CD14-positive monocyte (primary cell): Measurements from ENCODE around the gene SESN3. TPM values are rescaled to one million over a fixed set of nuclear protein-coding genes. Genes with fewer than 3 reads are reported as not detected.
A peak's percentile ranks its signal among the peaks of the same experiment; 100 is the strongest.

ENCODE experiments used
- DNase-seq, 3 donors: peaks; one replicate each; pipeline ENCODE4 v3.0.0-alpha.2; 2011 to 2022
- H2AFZ ChIP-seq: 2 replicates; pipeline ENCODE4 v1.6.0; 2012; ENCODE audit warnings: mild to moderate bottlenecking, low read depth, low read length, inconsistent platforms; ENCODE audit not compliant: insufficient read depth, poor library complexity, severe bottlenecking
- H3K27ac ChIP-seq, 2 donors: 1 replicate in 1 of 2; 2 replicates in 1 of 2; pipeline ENCODE4 v1.5.1; 2012 to 2013; ENCODE audit warnings: low read length in 2 of 2, control low read depth in 1 of 2, inconsistent platforms in 1 of 2, low read depth in 1 of 2, mild to moderate bottlenecking in 1 of 2
- H3K27me3 ChIP-seq, 2 donors: one replicate each; pipeline versions ENCODE4 v1.6.0 to v1.6.1; 2011 to 2013; ENCODE audit warnings: low read length in 2 of 2; ENCODE audit not compliant: control insufficient read depth in 2 of 2, insufficient read depth in 2 of 2
- H3K36me3 ChIP-seq, 2 donors: replicated peaks in 1 of 2; 1 replicate in 1 of 2; 2 replicates in 1 of 2; pipeline versions ENCODE4 v1.5.1 to v1.6.1; 2012 to 2013; ENCODE audit warnings: low read length in 2 of 2, control low read depth in 1 of 2, inconsistent platforms in 1 of 2, mild to moderate bottlenecking in 1 of 2; ENCODE audit not compliant: insufficient read depth in 2 of 2, control insufficient read depth in 1 of 2
- H3K4me1 ChIP-seq, 2 donors: 1 replicate in 1 of 2; 2 replicates in 1 of 2; pipeline versions ENCODE4 v1.5.1 to v1.6.1; 2012 to 2013; ENCODE audit warnings: low read length in 2 of 2, control low read depth in 1 of 2, inconsistent platforms in 1 of 2, mild to moderate bottlenecking in 1 of 2, moderate library complexity in 1 of 2; ENCODE audit not compliant: insufficient read depth in 2 of 2, control insufficient read depth in 1 of 2
- H3K4me2 ChIP-seq: replicated peaks from 2 replicates; pipeline ENCODE3; 2012; ENCODE audit warnings: low read length, moderate library complexity, mild to moderate bottlenecking; ENCODE audit not compliant: poor library complexity, severe bottlenecking; ENCODE audit errors: extremely low read depth
- H3K4me3 ChIP-seq, 3 experiments: fragments of 200-600 bp in 1 of 3; sonication (generic) in 1 of 3; replicated peaks in 1 of 3; 1 replicate in 2 of 3; 2 replicates in 1 of 3; pipeline ENCODE4 v1.5.1; 2011 to 2013; ENCODE audit warnings: low read length in 3 of 3, mild to moderate bottlenecking in 3 of 3, control low read depth in 2 of 3, low read depth in 2 of 3, inconsistent platforms in 1 of 3, moderate library complexity in 1 of 3
- H3K79me2 ChIP-seq: 2 replicates; pipeline ENCODE4 v1.6.0; 2012; ENCODE audit warnings: mild to moderate bottlenecking, control low read depth, inconsistent platforms, low read length, moderate library complexity; ENCODE audit not compliant: insufficient read depth
- H3K9ac ChIP-seq: 2 replicates; pipeline ENCODE4 v1.6.0; 2017; ENCODE audit warnings: low read length, mild to moderate bottlenecking; ENCODE audit not compliant: insufficient read depth, poor library complexity, severe bottlenecking
- H3K9me3 ChIP-seq, 2 donors: replicated peaks in 1 of 2; 1 replicate in 1 of 2; 2 replicates in 1 of 2; pipeline versions ENCODE4 v1.5.1 to v1.6.1; 2012 to 2013; ENCODE audit warnings: low read length in 2 of 2, control low read depth in 1 of 2; ENCODE audit not compliant: control insufficient read depth in 1 of 2, insufficient read depth in 1 of 2
- H4K20me1 ChIP-seq: 2 replicates; pipeline ENCODE4 v1.6.0; 2012; ENCODE audit warnings: mild to moderate bottlenecking, low read length, control low read depth, moderate library complexity; ENCODE audit not compliant: insufficient read depth
- H3K27ac Mint-ChIP-seq, 7 donors: one replicate each; pipeline ENCODE4 v1.8.0; 2020; ENCODE audit warnings: mild to moderate bottlenecking in 7 of 7, mixed read lengths in 7 of 7, moderate library complexity in 6 of 7, inconsistent platforms in 2 of 7
- H3K27me3 Mint-ChIP-seq, 3 donors: one replicate each; pipeline ENCODE4 v1.8.0; 2021 to 2022; ENCODE audit warnings: low read depth in 3 of 3, mild to moderate bottlenecking in 3 of 3, mixed read lengths in 3 of 3, moderate library complexity in 3 of 3, inconsistent platforms in 1 of 3
- H3K36me3 Mint-ChIP-seq, 2 donors: one replicate each; pipeline ENCODE4 v1.8.0; 2020; ENCODE audit warnings: mixed read lengths in 2 of 2, inconsistent platforms in 1 of 2, mild to moderate bottlenecking in 1 of 2
- H3K4me1 Mint-ChIP-seq: one replicate; pipeline ENCODE4 v1.8.0; 2020; ENCODE audit warnings: mild to moderate bottlenecking, mixed read lengths
- H3K4me3 Mint-ChIP-seq, 2 donors: one replicate each; pipeline ENCODE4 v1.8.0; 2020; ENCODE audit warnings: mild to moderate bottlenecking in 2 of 2, mixed read lengths in 2 of 2, moderate library complexity in 1 of 2
- H3K9me3 Mint-ChIP-seq, 7 donors: one replicate each; pipeline ENCODE4 v1.8.0; 2020 to 2022; ENCODE audit warnings: mixed read lengths in 7 of 7, mild to moderate bottlenecking in 6 of 7, moderate library complexity in 6 of 7, inconsistent platforms in 2 of 7
- CTCF ChIP-seq: fragments of 200-600 bp; IDR thresholded peaks from one replicate; pipeline ENCODE4 v1.8.0; 2022; ENCODE audit warnings: antibody characterized with exemption, mild to moderate bottlenecking
- WGBS: methylation state at CpG from one replicate; pipeline ENCODE4 v1.1.5; 2013; ENCODE audit warnings: missing lambda C conversion rate; ENCODE audit not compliant: insufficient coverage; 5-methylcytosine and 5-hydroxymethylcytosine counted together
- intact Hi-C, 2 donors: fragments of 100-400 bp; cut with micrococcal nuclease; formaldehyde crosslinking; loops; one replicate each; pipeline versions ENCODE4 v1.15.0 to v1.15.1; 2023
- polyA plus RNA-seq, 3 donors: library from polyadenylated mRNA; depleted of rRNA in 1 of 3; unstranded in 2 of 3; stranded (reverse) in 1 of 3; fragments of 300-500 nt in 2 of 3; fragments of >200 nt in 1 of 3; fragmentation: Illumina TruSeq in 2 of 3; gene quantifications; 1 replicate in 2 of 3; 2 replicates in 1 of 3; pipeline ENCODE4 v1.2.3, GENCODE V29; 2012 to 2021

Gene SESN3
- polyA plus RNA-seq, 3 donors: 1.1 to 7.4 (median 1.4) TPM

GRCh38 chr11:95264881-95265280, 33.9 kb upstream of the SESN3 start:
- intact Hi-C loops: no loop called here

GRCh38 chr11:95262994-95263765, 32.2 kb upstream of the SESN3 start:
- H3K27ac Mint-ChIP-seq: peak overlapping the region in 2 of 7 donors; percentile 43 to 48
- Histone ChIP-seq H3K27me3 (no peaks in the 10 kb centered on the region), H3K9ac (no peak overlapping the region), H3K36me3 (no peaks in the 10 kb centered on the region), H4K20me1 (no peaks in the 10 kb centered on the region), H2AFZ (no peak overlapping the region), H3K4me3 (no peak overlapping the region), H3K27ac (no peak overlapping the region), H3K4me2 (no peak overlapping the region), H3K9me3 (no peaks in the 10 kb centered on the region), H3K4me1 (peaks cover 23 to 25% of the 10 kb centered on the region in 2 donors), H3K79me2 (no peaks in the 10 kb centered on the region)
- WGBS: no CpG with 5 or more reads among the region's 2 CpGs
- DNase-seq: no peak
- TF ChIP-seq CTCF: no peak
- H3K36me3 Mint-ChIP-seq: no peaks in the 10 kb centered on the region
- H3K27me3 Mint-ChIP-seq: peaks cover 0 to 1% (median 0%) of the 10 kb centered on the region in 3 donors
- intact Hi-C loops: no loop called here
- peaks cover 27% of the 10 kb centered on the region for H3K4me1 Mint-ChIP-seq
- H3K4me3 Mint-ChIP-seq: no peak overlapping the region
- H3K9me3 Mint-ChIP-seq: peaks cover 0 to 3% (median 0%) of the 10 kb centered on the region in 7 donors

More at GRCh38 chr11:95264881-95265280, 33.9 kb upstream of the SESN3 start:
- Histone ChIP-seq H3K27ac (no peak overlapping the region), H3K27me3 (no peaks in the 10 kb centered on the region), H3K9ac (no peak overlapping the region), H3K9me3 (no peaks in the 10 kb centered on the region), H4K20me1 (no peaks in the 10 kb centered on the region), H3K4me3 (no peak overlapping the region), H3K36me3 (no peaks in the 10 kb centered on the region), H3K4me2 (no peak overlapping the region), H3K79me2 (no peaks in the 10 kb centered on the region), H2AFZ (no peak overlapping the region), H3K4me1 (peaks cover 37 to 42% of the 10 kb centered on the region in 2 donors)
- no peaks in the 10 kb centered on the region for H3K36me3 Mint-ChIP-seq
- H3K27me3 Mint-ChIP-seq: peaks cover 0 to 2% (median 0%) of the 10 kb centered on the region in 3 donors
- peaks cover 34% of the 10 kb centered on the region for H3K4me1 Mint-ChIP-seq
- TF ChIP-seq CTCF: no peak
- 69% methylated on average over 5 of the region's 8 CpGs for WGBS
- no peak for DNase-seq
- H3K27ac Mint-ChIP-seq: no peak overlapping the region
- peaks cover 0 to 3% (median 0%) of the 10 kb centered on the region in 7 donors for H3K9me3 Mint-ChIP-seq
- no peak overlapping the region for H3K4me3 Mint-ChIP-seq
